K562 (cell line): ENCODE results near the gene HEMK1. TPM values are rescaled to one million over a fixed set of nuclear protein-coding genes. Genes with fewer than 3 reads are reported as not detected.
A peak's percentile ranks its signal among the peaks of the same experiment; 100 is the strongest.

Experiments used
- BHLHE40 ChIP-seq: IDR thresholded peaks from 2 replicates; pipeline ENCODE4 v1.6.1; 2011; ENCODE audit warnings: low read length, improper control_type of control experiment
- CCNT2 ChIP-seq: IDR thresholded peaks from 2 replicates; pipeline ENCODE4 v1.6.1; 2011; ENCODE audit warnings: borderline replicate concordance, low read depth, mild to moderate bottlenecking, moderate library complexity, mixed read lengths, low read length; ENCODE audit not compliant: insufficient read length; ENCODE audit errors: extremely low read depth
- CREB1 ChIP-seq, 2 experiments: sonication (generic) in 1 of 2; formaldehyde crosslinking in 1 of 2; IDR thresholded peaks; 2 replicates each; pipeline versions ENCODE4 v1.6.1 to v1.8.0; 2012 to 2022; ENCODE audit warnings: inconsistent platforms in 1 of 2, mild to moderate bottlenecking in 1 of 2, missing genetic modification reagents in 1 of 2, moderate library complexity in 1 of 2
- ESRRA ChIP-seq: fragments of 450-650 bp; IDR thresholded peaks from 2 replicates; pipeline ENCODE4 v1.6.1; 2014; ENCODE audit warnings: low read depth, mild to moderate bottlenecking, moderate library complexity, borderline replicate concordance
- FOXP1 ChIP-seq: sonication (generic); formaldehyde crosslinking; IDR thresholded peaks from 2 replicates; pipeline ENCODE4 v1.8.0; 2022; ENCODE audit warnings: mild to moderate bottlenecking, missing genetic modification reagents
- GATA2 ChIP-seq: sonication (generic); formaldehyde crosslinking; IDR thresholded peaks from 2 replicates; pipeline ENCODE4 v1.4.0; 2020; ENCODE audit warnings: mild to moderate bottlenecking, missing genetic modification reagents
- JUNB ChIP-seq: fragments of 450-650 bp; formaldehyde crosslinking; conservative IDR thresholded peaks from 2 replicates; pipeline ENCODE4 v1.4.0; 2020; ENCODE audit warnings: mild to moderate bottlenecking
- MBD2 ChIP-seq: sonication (generic); IDR thresholded peaks from 2 replicates; pipeline ENCODE4 v1.6.1; 2016; ENCODE audit warnings: low read depth, borderline replicate concordance
- MEIS2 ChIP-seq: fragments of 450-650 bp; IDR thresholded peaks from 2 replicates; pipeline ENCODE4 v1.6.1; 2014; ENCODE audit warnings: mild to moderate bottlenecking; ENCODE audit not compliant: partially characterized antibody
- MTA3 ChIP-seq: fragments of 450-650 bp; formaldehyde crosslinking; IDR thresholded peaks from 2 replicates; pipeline ENCODE4 v1.6.1; 2017; ENCODE audit warnings: mild to moderate bottlenecking, borderline replicate concordance
- NBN ChIP-seq: fragments of 450-650 bp; IDR thresholded peaks from 2 replicates; pipeline ENCODE4 v1.6.1; 2016; ENCODE audit warnings: low read depth, mild to moderate bottlenecking
- PHF8 ChIP-seq: fragments of 200-600 bp; sonication (generic); IDR thresholded peaks from 2 replicates; pipeline ENCODE4 v1.6.1; 2012; ENCODE audit warnings: mixed run types, mild to moderate bottlenecking, inconsistent platforms, low read length, moderate library complexity, borderline replicate concordance
- PRPF4 ChIP-seq: fragments of 200-400 bp; formaldehyde crosslinking; IDR thresholded peaks from one replicate; pipeline ENCODE4 v1.6.1; 2017; ENCODE audit warnings: low read length, low read depth, mild to moderate bottlenecking; ENCODE audit not compliant: insufficient read depth, poor library complexity, severe bottlenecking
- ZKSCAN8 ChIP-seq: fragments of 200-800 bp; sonication (Bioruptor generic); IDR thresholded peaks from 2 replicates; pipeline ENCODE4 v1.6.1; 2016; ENCODE audit warnings: missing genetic modification characterization, missing compliant biosample characterization
- ZNF766 ChIP-seq: fragments of 200-800 bp; sonication (Bioruptor generic); conservative IDR thresholded peaks from 2 replicates; pipeline ENCODE4 v1.6.1; 2016; ENCODE audit warnings: missing genetic modification characterization, missing compliant biosample characterization
- polyA plus RNA-seq, 8 experiments: library from polyadenylated mRNA; depleted of rRNA in 4 of 8; stranded (reverse) in 5 of 8; unstranded in 3 of 8; fragments of >200 nt; fragmentation: Nextera tagmentation in 2 of 8; fragmentation: Illumina TruSeq in 1 of 8; extraction: Ambion mirVana in 2 of 8; extraction: Trizol in 1 of 8; gene quantifications; 2 replicates each; pipeline versions ENCODE4 v1.2.1 to v1.2.3, GENCODE V29; 2011 to 2014; ENCODE audit warnings: inconsistent platforms in 1 of 8, missing spikeins in 1 of 8
- total RNA-seq, 7 experiments: library from RNA; depleted of rRNA in 6 of 7; stranded (reverse); fragments of >200 nt in 6 of 7; fragmentation: Illumina TruSeq in 2 of 7; extraction: Trizol in 2 of 7; gene quantifications; 2 replicates each; pipeline versions ENCODE4 v1.2.1 to v1.2.3, GENCODE V29; 2011 to 2021; ENCODE audit warnings: low replicate concordance in 1 of 7
- TF ChIP-seq, protein P1 (sequence below): fragments of 450-650 bp; IDR thresholded peaks from 2 replicates; pipeline ENCODE4 v1.6.1; 2016; ENCODE audit warnings: mild to moderate bottlenecking
- TF ChIP-seq, protein P2 (sequence below): fragments of 450-650 bp; IDR thresholded peaks from 2 replicates; pipeline ENCODE4 v1.6.1; 2018; ENCODE audit not compliant: partially characterized antibody
- TF ChIP-seq, protein P3 (sequence below), 2 experiments: fragments of 450-650 bp in 1 of 2; sonication (generic) in 1 of 2; formaldehyde crosslinking in 1 of 2; IDR thresholded peaks in 1 of 2; conservative IDR thresholded peaks in 1 of 2; 2 replicates each; pipeline versions ENCODE4 v1.6.1 to v1.8.1; 2016 to 2023; ENCODE audit warnings: mild to moderate bottlenecking in 2 of 2, moderate library complexity in 2 of 2, inconsistent platforms in 1 of 2, missing genetic modification reagents in 1 of 2

The HEMK1 gene
- total and polyA plus RNA-seq, 9 of the 15 experiments (the other 6 are each of a cell fraction or from before 2014, with no cell fraction given) = 2.0 to 16.8 (median 11.4) TPM

DNA sequence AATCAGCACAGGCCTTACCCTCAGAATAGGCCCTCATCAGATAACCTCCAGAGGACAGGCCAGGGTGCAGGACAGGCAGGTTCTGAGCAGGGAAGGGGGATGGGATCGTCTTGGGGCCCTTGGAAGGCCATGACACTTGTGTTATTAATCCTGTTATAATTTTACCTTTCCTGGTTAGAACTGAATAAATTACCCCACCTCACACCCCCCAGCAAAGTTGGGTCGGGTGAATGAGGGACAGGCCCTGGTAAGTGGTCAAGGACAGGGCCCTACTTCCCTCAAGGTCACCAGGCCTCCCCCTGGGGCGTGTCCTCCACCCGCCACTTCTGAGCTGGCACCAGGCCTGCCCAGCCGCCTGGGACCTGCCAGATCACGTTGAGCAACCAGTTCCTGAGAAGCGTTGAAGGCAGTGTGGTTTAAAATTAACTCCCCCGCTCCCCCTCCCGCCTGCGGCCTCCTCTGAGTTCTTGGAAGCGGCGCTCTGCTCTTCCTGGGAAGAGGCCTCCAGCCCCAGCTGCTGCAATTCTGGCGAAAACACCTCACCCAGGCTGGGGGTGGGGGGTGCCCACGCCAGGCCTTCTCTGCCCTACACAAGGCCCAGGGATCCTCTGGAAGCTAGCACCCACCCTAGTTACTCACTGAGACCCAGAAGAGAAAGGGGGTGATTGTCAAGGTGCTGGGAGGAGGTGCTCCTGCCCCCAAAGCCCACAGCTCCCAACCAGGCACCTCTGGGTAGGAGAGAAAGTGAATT lies 31.7 kb downstream of the HEMK1 start (continued):
- TF ChIP-seq PHF8 = peak; percentile 18; the same call in 1 of the 2 replicates
- peak; percentile 61 for TF ChIP-seq BHLHE40
- TF ChIP-seq MEIS2 = peak; percentile 70
- no peak for TF ChIP-seq GATA2 (CRISPR knock-in tag)
- TF ChIP-seq JUNB (CRISPR knock-in tag) = no peak
- peak; percentile 99 for TF ChIP-seq ESRRA
- TF ChIP-seq MTA3 = peak; percentile 69
- peak; percentile 72 for TF ChIP-seq ZKSCAN8 (CRISPR knock-in tag)
- TF ChIP-seq, protein P1, sequence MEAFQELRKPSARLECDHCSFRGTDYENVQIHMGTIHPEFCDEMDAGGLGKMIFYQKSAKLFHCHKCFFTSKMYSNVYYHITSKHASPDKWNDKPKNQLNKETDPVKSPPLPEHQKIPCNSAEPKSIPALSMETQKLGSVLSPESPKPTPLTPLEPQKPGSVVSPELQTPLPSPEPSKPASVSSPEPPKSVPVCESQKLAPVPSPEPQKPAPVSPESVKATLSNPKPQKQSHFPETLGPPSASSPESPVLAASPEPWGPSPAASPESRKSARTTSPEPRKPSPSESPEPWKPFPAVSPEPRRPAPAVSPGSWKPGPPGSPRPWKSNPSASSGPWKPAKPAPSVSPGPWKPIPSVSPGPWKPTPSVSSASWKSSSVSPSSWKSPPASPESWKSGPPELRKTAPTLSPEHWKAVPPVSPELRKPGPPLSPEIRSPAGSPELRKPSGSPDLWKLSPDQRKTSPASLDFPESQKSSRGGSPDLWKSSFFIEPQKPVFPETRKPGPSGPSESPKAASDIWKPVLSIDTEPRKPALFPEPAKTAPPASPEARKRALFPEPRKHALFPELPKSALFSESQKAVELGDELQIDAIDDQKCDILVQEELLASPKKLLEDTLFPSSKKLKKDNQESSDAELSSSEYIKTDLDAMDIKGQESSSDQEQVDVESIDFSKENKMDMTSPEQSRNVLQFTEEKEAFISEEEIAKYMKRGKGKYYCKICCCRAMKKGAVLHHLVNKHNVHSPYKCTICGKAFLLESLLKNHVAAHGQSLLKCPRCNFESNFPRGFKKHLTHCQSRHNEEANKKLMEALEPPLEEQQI = no peak
- peak; percentile 49 for TF ChIP-seq CCNT2
- TF ChIP-seq CREB1 (IDR thresholded peaks at IDR 0.05) = no peak
- TF ChIP-seq CREB1 (CRISPR knock-in tag; IDR thresholded peaks at IDR 0.05) = no peak
- no peak for TF ChIP-seq PRPF4
- peak; percentile 47; the same call in 1 of the 2 replicates for TF ChIP-seq NBN
- TF ChIP-seq FOXP1 (CRISPR knock-in tag) = no peak
- TF ChIP-seq, protein P2, sequence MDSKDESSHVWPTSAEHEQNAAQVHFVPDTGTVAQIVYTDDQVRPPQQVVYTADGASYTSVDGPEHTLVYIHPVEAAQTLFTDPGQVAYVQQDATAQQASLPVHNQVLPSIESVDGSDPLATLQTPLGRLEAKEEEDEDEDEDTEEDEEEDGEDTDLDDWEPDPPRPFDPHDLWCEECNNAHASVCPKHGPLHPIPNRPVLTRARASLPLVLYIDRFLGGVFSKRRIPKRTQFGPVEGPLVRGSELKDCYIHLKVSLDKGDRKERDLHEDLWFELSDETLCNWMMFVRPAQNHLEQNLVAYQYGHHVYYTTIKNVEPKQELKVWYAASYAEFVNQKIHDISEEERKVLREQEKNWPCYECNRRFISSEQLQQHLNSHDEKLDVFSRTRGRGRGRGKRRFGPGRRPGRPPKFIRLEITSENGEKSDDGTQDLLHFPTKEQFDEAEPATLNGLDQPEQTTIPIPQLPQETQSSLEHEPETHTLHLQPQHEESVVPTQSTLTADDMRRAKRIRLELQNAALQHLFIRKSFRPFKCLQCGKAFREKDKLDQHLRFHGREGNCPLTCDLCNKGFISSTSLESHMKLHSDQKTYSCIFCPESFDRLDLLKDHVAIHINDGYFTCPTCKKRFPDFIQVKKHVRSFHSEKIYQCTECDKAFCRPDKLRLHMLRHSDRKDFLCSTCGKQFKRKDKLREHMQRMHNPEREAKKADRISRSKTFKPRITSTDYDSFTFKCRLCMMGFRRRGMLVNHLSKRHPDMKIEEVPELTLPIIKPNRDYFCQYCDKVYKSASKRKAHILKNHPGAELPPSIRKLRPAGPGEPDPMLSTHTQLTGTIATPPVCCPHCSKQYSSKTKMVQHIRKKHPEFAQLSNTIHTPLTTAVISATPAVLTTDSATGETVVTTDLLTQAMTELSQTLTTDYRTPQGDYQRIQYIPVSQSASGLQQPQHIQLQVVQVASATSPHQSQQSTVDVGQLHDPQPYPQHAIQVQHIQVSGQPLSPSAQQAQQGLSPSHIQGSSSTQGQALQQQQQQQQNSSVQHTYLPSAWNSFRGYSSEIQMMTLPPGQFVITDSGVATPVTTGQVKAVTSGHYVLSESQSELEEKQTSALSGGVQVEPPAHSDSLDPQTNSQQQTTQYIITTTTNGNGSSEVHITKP = peak; percentile 80
- TF ChIP-seq MBD2 = peak; percentile 32; the same call in 1 of the 2 replicates
- peak; percentile 78; the same call in 1 of the 2 replicates for TF ChIP-seq ZNF766 (CRISPR knock-in tag)
- TF ChIP-seq, protein P3, sequence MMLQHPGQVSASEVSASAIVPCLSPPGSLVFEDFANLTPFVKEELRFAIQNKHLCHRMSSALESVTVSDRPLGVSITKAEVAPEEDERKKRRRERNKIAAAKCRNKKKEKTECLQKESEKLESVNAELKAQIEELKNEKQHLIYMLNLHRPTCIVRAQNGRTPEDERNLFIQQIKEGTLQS (IDR thresholded peaks at IDR 0.05) = 0 out of 2 replicates have a peak, but pooled peaks have one; percentile 31
- TF ChIP-seq, protein P3 (CRISPR knock-in tag; conservative IDR thresholded peaks at IDR 0.05) = no peak
